Stomach smooth muscle (tissue), 2 donors: ENCODE measurements around the gene COX7A2.
A peak's percentile ranks its signal among the peaks of the same experiment; 100 is the strongest.

Experiments used
- H3K27ac ChIP-seq: one replicate; pipeline ENCODE4 v1.7.0; 2013; ENCODE audit warnings: mild to moderate bottlenecking, low read length, inconsistent platforms
- H3K27me3 ChIP-seq, 2 donors: one replicate each; pipeline ENCODE4 v1.7.0; 2013; ENCODE audit warnings: low read length in 2 of 2; ENCODE audit not compliant: insufficient read depth in 2 of 2, control insufficient read depth in 1 of 2
- H3K36me3 ChIP-seq, 2 donors: one replicate each; pipeline ENCODE4 v1.7.0; 2013; ENCODE audit warnings: low read length in 2 of 2; ENCODE audit not compliant: control insufficient read depth in 2 of 2, insufficient read depth in 2 of 2
- H3K4me1 ChIP-seq: one replicate; pipeline ENCODE4 v1.7.0; 2013; ENCODE audit warnings: low read length; ENCODE audit not compliant: control insufficient read depth, insufficient read depth
- H3K4me3 ChIP-seq, 2 donors: one replicate each; pipeline ENCODE4 v1.7.0; 2013; ENCODE audit warnings: low read length in 2 of 2
- H3K9ac ChIP-seq, 2 donors: one replicate each; pipeline ENCODE4 v1.7.0; 2013; ENCODE audit warnings: low read length in 2 of 2, mild to moderate bottlenecking in 1 of 2
- H3K9me3 ChIP-seq, 2 donors: one replicate each; pipeline ENCODE4 v1.7.0; 2013; ENCODE audit warnings: low read length in 2 of 2; ENCODE audit not compliant: control insufficient read depth in 2 of 2
- donor health status: healthy.
- donor health status: Pancreatic carcinoma.

Gene COX7A2

GRCh38 chr6:75220357-75220756, 23.2 kb downstream of the COX7A2 start:
- Histone ChIP-seq H3K4me1 (no peaks in the 10 kb centered on the region), H3K9ac (no peak overlapping the region), H3K27me3 (no peaks in the 10 kb centered on the region), H3K9me3 (no peaks in the 10 kb centered on the region), H3K4me3 (no peak overlapping the region), H3K27ac (no peak overlapping the region), H3K36me3 (no peaks in the 10 kb centered on the region)

DNA sequence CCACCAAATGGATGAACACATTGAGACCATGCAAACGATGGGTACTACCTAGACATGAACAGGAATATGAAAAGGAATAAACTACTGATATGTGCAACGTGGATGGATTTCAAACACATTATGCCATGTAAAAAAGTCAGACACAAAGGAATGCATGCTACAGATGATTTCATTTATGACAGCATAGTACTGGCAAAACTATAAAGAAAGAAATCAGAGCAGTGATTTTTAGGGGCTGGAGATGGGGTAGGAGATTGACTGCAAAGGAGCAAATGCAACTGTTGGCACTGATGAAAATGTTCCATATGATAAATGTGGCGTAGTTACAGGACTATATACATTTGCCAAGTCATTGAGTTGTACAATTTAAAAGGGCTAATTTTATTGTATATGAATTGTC, 24.3 kb downstream of the COX7A2 start:
- no peaks in the 10 kb centered on the region for H3K27me3 ChIP-seq
- no peaks in the 10 kb centered on the region for H3K9me3 ChIP-seq

GRCh38 chr6:75217193-75217592, 26.4 kb downstream of the COX7A2 start:
- Histone ChIP-seq H3K27me3 (no peaks in the 10 kb centered on the region), H3K36me3 (no peaks in the 10 kb centered on the region), H3K27ac (no peak overlapping the region), H3K9me3 (no peaks in the 10 kb centered on the region), H3K4me1 (peaks cover 3% of the 10 kb centered on the region), H3K4me3 (no peak overlapping the region), H3K9ac (no peak overlapping the region)

More for the DNA sequence above, 24.3 kb downstream of the COX7A2 start:
- Histone ChIP-seq H3K4me3 (no peak overlapping the region), H3K27ac (no peak overlapping the region), H3K4me1 (no peaks in the 10 kb centered on the region), H3K9ac (no peak overlapping the region), H3K36me3 (no peaks in the 10 kb centered on the region)

- no peak overlapping the region for H3K27ac ChIP-seq
- H3K27me3 ChIP-seq, result no peaks in the 10 kb centered on the region
- peaks cover 3% of the 10 kb centered on the region for H3K4me1 ChIP-seq
- H3K9ac ChIP-seq, result no peak overlapping the region
- H3K36me3 ChIP-seq, result no peaks in the 10 kb centered on the region
- H3K9me3 ChIP-seq, result no peaks in the 10 kb centered on the region
- H3K4me3 ChIP-seq, result no peak overlapping the region
Observed at GRCh38 chr6:75215291-75215690, 28.3 kb downstream of the COX7A2 start.

DNA sequence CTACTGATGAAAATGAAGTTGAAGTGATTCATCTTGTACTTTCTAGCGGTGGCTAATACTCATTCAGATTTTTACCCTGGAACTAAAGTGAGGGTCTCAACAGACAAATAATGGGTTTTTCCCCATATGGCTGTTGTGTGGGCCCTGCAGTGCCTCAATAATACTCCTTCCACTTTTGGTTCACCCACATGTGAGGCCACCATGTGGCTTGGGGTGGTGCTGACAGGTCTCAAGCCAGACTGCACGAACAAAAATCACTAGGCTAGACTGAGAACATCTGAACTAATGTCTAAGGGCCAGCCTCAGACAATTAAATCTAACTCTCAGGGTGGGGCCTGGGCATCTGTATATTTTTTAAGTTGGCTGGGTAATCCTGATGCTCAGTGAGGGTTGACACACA, 29.9 kb downstream of the COX7A2 start:
- H3K27ac ChIP-seq, result no peak overlapping the region
- H3K9me3 ChIP-seq, result no peaks in the 10 kb centered on the region
- H3K9ac ChIP-seq, result no peak overlapping the region
- peaks cover 4% of the 10 kb centered on the region for H3K4me1 ChIP-seq
- no peak overlapping the region for H3K4me3 ChIP-seq
- no peaks in the 10 kb centered on the region for H3K36me3 ChIP-seq
- no peaks in the 10 kb centered on the region for H3K27me3 ChIP-seq

DNA sequence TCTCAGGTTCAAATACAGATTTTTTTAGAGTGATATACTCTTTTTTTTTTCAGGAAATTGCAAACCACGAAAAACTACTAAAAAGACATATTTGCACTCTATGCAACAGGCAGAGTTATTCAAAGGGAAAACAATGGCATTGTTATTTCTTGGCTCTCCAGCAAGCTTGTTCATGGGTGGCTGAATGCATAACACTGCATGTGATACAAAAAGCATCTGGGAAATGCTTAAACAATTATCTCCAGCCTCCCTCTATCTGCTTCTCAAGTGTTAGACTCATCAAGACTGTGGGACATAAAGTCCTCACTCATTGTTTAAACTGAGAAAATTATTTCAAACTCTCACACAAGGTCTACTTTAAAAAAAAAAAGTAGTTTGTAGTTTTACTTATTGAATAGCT, 30.5 kb downstream of the COX7A2 start:
- H3K36me3 ChIP-seq, result no peaks in the 10 kb centered on the region
- H3K4me1 ChIP-seq, result peaks cover 10% of the 10 kb centered on the region
- H3K27ac ChIP-seq, result no peak overlapping the region
- H3K9ac ChIP-seq, result no peak overlapping the region
- H3K9me3 ChIP-seq, result no peaks in the 10 kb centered on the region
- no peaks in the 10 kb centered on the region for H3K27me3 ChIP-seq
- no peak overlapping the region for H3K4me3 ChIP-seq

DNA sequence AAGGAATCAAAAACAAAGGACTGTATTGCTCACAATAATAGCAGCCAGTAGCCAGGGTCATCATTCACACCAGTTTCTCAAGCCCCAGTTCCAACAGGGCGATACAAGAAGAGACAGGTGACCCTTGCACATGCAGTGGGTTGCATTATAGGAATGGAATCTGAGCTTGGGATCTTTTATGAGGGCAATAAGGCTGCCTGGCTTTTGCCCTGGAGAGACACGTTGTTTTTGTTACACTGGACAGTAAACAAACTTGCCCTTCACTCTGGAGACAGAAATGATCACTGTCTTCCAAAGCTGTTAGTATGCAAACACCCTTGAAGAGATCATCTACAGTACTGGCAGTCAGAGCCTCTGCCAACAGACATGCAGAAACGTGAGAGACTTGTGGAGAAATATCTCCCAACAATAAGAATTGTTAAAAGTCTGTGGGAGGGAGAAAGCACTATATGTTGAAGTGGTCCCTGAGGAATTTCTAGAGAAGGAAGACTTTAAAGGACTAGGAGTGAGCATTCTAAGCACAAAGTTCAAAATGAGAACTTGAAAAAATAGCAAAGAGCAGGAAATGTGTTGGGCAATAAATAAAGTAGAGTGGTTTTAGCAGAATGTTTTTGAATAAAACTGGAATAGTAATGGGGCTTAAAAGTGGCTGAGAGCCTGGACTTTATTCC, 31.5 kb downstream of the COX7A2 start:
- Histone ChIP-seq H3K9ac (no peak overlapping the region), H3K27me3 (no peaks in the 10 kb centered on the region), H3K4me1 (peaks cover 13% of the 10 kb centered on the region), H3K4me3 (no peak overlapping the region), H3K9me3 (no peaks in the 10 kb centered on the region), H3K27ac (no peak overlapping the region), H3K36me3 (no peaks in the 10 kb centered on the region)

DNA sequence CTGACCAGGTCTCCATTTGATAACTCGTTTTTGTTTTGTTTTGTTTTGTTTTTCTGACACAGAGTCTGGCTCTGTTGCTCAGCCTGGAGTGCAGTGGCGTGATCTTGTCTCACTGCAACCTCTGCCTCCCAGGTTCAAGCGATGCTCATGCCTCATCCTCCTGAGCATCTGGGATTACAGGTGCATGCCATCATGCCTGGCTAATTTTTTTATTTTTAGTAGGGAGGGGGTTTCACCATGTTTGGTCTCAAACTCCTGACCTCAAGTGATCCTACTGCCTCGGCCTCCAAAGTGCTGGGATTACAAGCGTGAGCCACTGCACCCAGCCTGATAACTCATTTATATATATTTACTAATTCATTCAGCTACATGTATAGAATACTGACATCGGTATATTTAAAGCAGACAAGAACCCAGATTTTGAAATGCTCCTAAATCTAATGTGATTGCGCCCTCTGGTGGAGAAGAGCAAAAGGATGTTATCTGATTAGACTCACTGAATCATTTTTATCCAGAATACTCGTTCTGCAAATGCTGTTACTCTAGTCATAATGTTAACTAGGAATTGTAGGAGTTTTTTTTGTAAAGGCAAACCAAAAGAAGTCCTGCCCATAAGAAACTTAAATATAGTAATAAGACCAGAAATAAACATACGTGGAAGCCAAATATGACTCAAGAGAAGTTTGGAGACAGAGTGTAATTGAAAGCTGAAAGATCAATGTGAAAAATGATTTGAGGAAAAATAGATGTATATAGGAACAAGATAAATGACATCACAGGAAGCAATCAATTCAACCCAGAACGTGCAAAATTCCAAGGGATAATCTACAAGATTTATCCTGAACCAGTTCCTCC, 32.5 kb downstream of the COX7A2 start:
- Histone ChIP-seq H3K27ac (no peak overlapping the region), H3K4me3 (no peak overlapping the region), H3K36me3 (no peaks in the 10 kb centered on the region), H3K27me3 (no peaks in the 10 kb centered on the region), H3K4me1 (peaks cover 20% of the 10 kb centered on the region), H3K9ac (no peak overlapping the region), H3K9me3 (no peaks in the 10 kb centered on the region)

DNA sequence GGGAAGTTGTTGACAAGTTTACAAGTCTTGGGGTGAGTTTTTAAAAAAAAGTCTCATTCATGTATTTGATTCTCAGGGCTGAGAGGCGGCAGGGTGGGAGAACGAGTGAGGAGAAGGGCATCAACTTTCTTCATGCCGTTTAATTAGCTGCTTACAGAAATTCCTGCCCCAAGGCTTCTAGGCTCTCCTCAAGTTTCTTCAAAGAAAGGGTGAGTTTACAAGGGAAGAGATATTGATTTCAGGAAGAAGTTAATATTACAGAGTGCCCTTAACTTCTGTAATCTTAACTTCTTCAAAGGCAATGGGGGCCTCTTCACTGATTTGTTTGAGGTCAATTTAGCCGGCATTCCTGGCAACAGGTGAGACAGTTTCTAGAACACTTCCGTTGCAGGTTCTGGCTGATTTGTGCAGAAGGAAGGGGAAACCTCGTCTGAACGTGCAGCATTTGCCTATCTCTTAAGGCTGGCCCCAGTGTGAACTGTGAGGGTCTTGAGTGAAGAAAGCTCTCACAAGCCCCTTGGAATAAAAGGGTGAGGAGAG, 34.3 kb downstream of the COX7A2 start:
- Histone ChIP-seq H3K9me3 (no peaks in the 10 kb centered on the region), H3K4me1 (peaks cover 30% of the 10 kb centered on the region), H3K4me3 (no peak overlapping the region), H3K36me3 (no peaks in the 10 kb centered on the region), H3K9ac (no peak overlapping the region), H3K27me3 (no peaks in the 10 kb centered on the region), H3K27ac (peak overlapping the region; percentile 24)

DNA sequence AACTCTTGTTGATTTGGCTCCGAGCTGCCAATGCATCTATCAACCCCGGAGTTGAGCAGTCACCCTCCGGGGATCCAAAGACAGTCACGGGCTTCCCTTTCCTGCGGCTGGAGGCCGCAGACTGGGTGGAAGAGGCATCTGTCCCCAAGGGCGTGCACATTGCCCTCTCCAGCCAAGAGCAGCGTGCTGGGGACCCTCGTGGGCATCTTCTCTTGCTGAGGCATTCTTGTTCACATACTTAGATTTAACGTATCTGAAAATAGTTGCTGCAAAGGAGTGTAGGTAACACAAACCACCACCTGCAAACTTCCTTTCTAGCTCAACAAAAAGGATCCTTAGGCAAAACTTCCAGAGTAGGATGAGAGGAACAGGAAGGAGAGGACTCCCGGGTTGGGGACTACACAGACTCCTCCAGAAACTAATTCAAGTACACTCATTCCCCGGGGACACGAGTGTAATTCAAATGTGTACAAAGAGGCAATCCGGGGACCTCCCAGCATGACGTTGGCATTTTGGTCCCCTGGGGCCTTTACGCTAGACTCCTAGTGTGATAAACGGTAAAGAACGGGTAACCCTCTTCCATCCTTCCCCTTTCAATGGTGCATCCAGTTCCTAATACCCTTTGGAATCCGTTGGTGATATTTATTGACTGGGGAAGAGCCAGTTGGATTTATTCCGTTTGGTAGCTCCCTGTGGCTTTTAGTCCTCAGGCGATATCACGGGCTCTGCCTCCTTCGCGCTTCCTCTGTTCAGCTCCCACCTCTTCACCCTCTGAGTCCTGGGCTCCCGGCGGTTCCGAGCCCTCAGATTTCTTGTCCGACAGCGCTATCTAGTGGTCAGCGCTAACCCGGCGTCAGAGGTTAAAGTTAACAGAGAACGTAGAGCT, 35.1 kb downstream of the COX7A2 start:
- H3K9ac ChIP-seq, result peak overlapping the region in 1 of 2 donors; percentile 19
- H3K4me3 ChIP-seq, result peak overlapping the region; percentile 20 to 64
- H3K27me3 ChIP-seq, result no peaks in the 10 kb centered on the region
- peaks cover 34% of the 10 kb centered on the region for H3K4me1 ChIP-seq
- H3K9me3 ChIP-seq, result no peaks in the 10 kb centered on the region
- H3K27ac ChIP-seq, result peak overlapping the region; percentile 24
- no peaks in the 10 kb centered on the region for H3K36me3 ChIP-seq
